ENCODE measurements around the gene SLC7A7. TPM values are rescaled to one million over a fixed set of nuclear protein-coding genes. Genes with fewer than 3 reads are reported as not detected.

The SLC7A7 gene
- total RNA-seq, 1 donor from 2014 or later = 5.6 TPM

DNA sequence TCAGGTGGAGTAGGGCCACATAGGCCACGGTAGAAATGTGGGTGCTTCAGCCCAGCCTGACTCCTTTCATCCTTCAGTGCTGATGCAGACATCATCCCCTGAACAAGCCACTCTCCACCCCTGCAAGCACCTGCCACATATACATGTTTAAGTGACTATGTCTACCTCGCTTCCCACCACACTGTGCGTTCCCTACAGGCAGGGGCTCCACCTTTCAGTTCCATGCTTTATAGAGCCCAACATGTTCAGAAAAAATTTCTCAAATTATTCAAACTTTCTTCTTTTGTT is 11.6 kb downstream of the SLC7A7 start:
- no peak for DNase-seq (ENCODE audit: low read depth)
- H3K4me3 ChIP-seq (ENCODE audit: low read depth, low read length) = no peak overlapping the region
- TF ChIP-seq, protein P1, sequence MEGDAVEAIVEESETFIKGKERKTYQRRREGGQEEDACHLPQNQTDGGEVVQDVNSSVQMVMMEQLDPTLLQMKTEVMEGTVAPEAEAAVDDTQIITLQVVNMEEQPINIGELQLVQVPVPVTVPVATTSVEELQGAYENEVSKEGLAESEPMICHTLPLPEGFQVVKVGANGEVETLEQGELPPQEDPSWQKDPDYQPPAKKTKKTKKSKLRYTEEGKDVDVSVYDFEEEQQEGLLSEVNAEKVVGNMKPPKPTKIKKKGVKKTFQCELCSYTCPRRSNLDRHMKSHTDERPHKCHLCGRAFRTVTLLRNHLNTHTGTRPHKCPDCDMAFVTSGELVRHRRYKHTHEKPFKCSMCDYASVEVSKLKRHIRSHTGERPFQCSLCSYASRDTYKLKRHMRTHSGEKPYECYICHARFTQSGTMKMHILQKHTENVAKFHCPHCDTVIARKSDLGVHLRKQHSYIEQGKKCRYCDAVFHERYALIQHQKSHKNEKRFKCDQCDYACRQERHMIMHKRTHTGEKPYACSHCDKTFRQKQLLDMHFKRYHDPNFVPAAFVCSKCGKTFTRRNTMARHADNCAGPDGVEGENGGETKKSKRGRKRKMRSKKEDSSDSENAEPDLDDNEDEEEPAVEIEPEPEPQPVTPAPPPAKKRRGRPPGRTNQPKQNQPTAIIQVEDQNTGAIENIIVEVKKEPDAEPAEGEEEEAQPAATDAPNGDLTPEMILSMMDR (conservative IDR thresholded peaks at IDR 0.05; ENCODE audit: low read depth, low read length) = no peak

DNA sequence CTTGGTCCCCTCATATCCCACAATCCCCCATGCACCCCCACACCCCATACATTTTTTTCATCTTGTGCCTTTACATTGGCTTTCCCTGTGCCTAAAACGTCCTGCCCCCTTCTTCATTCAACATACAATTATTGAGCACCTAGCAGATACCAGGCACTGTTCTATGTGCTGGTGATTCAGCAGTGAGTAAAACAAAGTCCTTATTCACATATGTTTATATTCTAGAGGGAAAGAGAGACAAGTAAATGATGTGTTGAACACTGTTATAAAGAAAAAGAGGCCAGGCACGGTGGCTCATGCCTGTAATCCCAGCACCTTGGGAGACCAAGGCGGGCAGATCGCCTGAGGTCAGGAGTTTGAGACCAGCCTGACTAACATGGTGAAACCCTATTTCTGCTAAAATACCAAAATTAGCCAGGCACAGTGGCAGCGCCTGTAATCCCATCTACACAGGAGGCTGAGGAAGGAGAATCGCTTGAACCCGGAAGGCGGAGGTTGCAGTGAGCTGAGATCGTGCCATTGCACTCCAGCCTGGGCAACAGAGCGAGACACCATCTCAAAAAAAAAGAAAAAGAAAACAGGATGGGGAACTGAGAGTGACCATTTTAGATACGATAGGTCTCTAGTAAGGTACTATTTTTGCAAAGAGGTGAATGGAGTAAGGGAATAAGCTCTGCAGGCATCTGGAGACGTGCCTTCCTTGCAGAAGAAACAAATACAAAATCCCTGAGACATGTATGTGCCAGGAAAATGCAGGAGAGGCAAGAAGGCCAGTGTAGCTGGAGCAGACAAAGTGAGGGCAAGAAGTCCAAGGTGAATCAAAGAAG is 12.2 kb downstream of the SLC7A7 start:
- DNase-seq (ENCODE audit: low read depth) = no peak
- TF ChIP-seq, protein P1 (conservative IDR thresholded peaks at IDR 0.05; ENCODE audit: low read depth, low read length) = no peak

DNA sequence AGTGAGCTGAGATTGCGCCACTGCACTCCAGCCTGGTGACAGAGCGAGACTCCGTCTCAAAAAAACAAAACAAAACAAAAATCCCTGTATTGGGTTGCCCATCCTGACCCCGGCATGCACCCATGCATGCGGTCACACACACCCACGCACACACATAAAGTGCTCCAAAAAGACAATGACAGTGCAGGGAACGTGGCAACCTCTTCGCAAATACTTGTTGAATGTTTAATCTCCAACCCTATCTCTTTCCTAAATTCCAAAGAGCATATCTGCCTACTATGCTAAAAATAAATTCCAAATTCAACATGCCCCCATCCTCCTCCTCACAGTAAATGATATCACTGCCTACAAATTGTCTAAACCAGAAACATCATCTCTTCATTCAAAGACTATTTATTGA is 13.5 kb downstream of the SLC7A7 start:
- TF ChIP-seq, protein P1 (conservative IDR thresholded peaks at IDR 0.05; ENCODE audit: low read depth, low read length) = no peak
- H3K4me3 ChIP-seq (ENCODE audit: low read depth, low read length) = no peak overlapping the region
- no peak for DNase-seq (ENCODE audit: low read depth)

More for the DNA sequence above, 12.2 kb downstream of the SLC7A7 start:
- H3K4me3 ChIP-seq (ENCODE audit: low read depth, low read length) = no peak overlapping the region

DNA sequence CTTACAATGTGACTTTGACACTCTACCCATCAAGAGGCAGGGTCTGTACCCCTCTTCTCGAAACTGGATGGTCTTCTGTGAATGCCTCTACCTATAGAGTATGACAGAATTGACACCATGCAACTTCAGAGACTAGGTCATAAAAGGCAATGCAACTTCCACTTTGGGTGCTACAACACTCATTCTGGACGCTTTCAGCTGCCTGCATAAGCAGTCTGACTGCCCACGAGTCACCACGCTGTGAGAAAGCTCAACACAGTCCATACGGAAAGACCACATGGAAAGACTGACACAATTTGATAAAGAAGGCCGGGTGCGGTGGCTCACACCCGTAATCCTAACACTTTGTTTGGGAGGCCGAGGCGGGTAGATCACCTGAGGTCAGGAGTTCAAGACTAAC is 14.9 kb downstream of the SLC7A7 start:
- no peak for DNase-seq (ENCODE audit: low read depth)
- TF ChIP-seq, protein P1 (conservative IDR thresholded peaks at IDR 0.05; ENCODE audit: low read depth, low read length) = no peak
- no peak overlapping the region for H3K4me3 ChIP-seq (ENCODE audit: low read depth, low read length)

DNA sequence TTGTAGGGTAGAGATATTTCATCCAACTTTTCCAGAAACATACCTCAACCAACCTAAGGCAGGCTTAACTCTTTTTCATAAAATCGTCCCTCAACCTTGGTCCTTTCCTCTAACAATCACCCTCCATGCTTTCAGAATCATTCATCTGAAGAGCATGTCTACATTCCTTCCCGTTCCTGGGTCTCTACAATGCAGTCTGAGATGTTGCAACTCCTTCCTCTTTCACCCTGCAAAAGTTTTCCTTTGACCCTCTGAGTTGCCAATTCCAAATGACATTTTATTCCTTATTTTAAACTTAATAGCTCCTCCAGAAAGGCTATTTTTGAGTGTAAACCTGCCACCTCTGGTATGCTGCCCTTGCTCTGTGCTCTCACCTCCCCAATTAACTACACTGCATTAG is 16.7 kb downstream of the SLC7A7 start:
- H3K4me3 ChIP-seq (ENCODE audit: low read depth, low read length) = no peak overlapping the region
- TF ChIP-seq, protein P1 (conservative IDR thresholded peaks at IDR 0.05; ENCODE audit: low read depth, low read length) = no peak
- no peak for DNase-seq (ENCODE audit: low read depth)

DNA sequence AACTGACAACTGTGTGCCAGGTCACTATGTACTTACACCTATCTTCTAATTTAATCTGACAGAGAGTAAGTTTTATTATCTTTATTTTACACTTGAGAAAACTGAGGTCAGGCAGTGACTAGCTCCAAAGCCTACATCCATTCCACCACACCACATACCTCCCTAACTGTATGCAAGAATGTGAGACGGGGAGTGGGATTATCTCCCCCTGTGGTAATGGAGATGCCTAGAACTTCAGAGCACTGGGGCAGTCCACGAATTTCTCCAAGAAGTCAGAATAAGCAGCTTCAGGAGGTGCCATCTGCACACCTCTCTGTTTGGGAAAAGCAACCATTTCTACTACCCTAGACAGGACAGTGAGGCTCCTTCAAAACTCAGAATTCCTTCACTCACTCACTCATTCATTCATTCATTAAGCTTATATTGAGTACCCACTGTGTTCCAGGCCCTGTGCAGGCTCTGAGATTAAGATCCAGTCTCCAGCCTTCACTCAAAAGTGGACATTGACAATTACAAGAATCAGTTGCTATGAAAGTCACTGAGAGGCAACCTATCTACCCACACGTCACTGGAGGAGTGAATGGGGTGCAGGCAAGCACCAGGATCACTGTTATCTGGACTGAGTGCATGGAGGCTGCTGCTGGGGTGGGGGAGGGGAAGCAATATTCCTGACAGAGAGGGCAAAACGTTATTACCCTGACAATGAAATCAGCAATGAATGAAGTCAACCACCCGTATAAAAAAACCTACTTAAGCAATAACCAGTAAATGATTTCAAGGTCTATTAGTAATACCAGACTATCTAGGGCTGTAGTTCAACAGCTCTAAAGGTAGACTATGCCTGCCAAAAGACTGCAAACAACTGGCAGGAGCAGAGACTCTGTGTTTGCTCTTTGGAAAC is 18.0 kb downstream of the SLC7A7 start:
- TF ChIP-seq, protein P1 (conservative IDR thresholded peaks at IDR 0.05; ENCODE audit: low read depth, low read length) = no peak
- no peak for DNase-seq (ENCODE audit: low read depth)
- no peak overlapping the region for H3K4me3 ChIP-seq (ENCODE audit: low read depth, low read length)
